AG04449 (cell line): ENCODE results near the gene NIPAL1.
A peak's percentile ranks its signal among the peaks of the same experiment; 100 is the strongest.

Experiments
- CTCF ChIA-PET: fragments of 350-600 bp; formaldehyde crosslinking; extraction: SDS; loops from one replicate; lab custom pipeline; 2021; ENCODE audit warnings: antibody characterized with exemption; lab: Yijun Ruan, JAX
- POLR2A ChIA-PET: fragments of 400-600, 350-600 bp; formaldehyde crosslinking; extraction: SDS; loops from one replicate; lab custom pipeline; 2020; ENCODE audit warnings: antibody characterized with exemption, inconsistent platforms; lab: Yijun Ruan, JAX
- DNase-seq: peaks from one replicate; pipeline ENCODE4 v3.0.0-alpha.2; 2010; ENCODE audit warnings: low read depth, low spot score
- H3K4me3 ChIP-seq: 2 replicates; pipeline ENCODE4 v1.5.1; 2011; ENCODE audit warnings: low read depth, mild to moderate bottlenecking, control low read depth, low read length
- TF ChIP-seq, protein P1 (sequence below): IDR thresholded peaks from one replicate; pipeline ENCODE4 v1.5.1; 2011; ENCODE audit warnings: mild to moderate bottlenecking, moderate library complexity, low read length, control low read depth, inconsistent platforms; ENCODE audit not compliant: insufficient read depth; ENCODE audit errors: missing control alignments

Gene NIPAL1

DNA sequence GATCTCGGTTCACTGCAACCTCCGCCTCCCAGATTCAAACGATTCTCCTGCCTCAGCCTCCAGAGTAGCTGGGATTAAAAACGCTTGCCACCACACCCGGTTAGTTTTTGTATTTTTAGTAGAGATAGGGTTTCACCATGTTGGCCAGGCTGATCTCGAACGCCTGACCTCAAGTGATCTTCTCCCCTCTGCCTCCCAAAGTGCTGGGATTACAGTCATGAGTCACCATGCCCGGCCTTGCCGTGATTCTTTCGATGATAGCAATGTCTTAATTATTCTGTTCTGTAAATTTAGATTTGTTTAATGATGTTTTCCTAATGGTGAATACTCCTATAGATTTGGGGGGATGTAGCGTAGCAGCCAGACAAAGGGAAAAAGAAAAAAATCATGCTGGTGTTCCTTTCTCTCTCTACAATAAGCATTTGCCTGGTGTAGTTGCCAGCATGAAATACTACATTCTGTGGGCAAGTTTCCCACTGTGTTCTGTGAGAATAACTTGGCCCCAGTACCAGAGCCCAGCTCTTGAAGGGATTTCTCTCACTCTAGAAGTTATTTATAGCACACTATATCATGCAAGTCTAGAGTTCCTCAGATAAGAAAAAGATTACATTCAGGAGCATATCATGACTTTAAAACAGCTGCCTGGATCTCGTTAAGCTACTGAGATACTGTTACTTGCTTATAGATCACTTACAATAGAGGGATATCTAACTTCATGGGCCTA, 15.4 kb downstream of the NIPAL1 start:
- ChIA-PET CTCF (interaction anchor here (0.8 to 3.3 kb wide), 7 partner anchors 14 to 107 kb away, joined by 3 to 22 read pairs (median 3); no protein-coding TSS in a partner anchor), POLR2A (no interaction called here)
- no peak for DNase-seq
- H3K4me3 ChIP-seq = no peak overlapping the region
- TF ChIP-seq, protein P1, sequence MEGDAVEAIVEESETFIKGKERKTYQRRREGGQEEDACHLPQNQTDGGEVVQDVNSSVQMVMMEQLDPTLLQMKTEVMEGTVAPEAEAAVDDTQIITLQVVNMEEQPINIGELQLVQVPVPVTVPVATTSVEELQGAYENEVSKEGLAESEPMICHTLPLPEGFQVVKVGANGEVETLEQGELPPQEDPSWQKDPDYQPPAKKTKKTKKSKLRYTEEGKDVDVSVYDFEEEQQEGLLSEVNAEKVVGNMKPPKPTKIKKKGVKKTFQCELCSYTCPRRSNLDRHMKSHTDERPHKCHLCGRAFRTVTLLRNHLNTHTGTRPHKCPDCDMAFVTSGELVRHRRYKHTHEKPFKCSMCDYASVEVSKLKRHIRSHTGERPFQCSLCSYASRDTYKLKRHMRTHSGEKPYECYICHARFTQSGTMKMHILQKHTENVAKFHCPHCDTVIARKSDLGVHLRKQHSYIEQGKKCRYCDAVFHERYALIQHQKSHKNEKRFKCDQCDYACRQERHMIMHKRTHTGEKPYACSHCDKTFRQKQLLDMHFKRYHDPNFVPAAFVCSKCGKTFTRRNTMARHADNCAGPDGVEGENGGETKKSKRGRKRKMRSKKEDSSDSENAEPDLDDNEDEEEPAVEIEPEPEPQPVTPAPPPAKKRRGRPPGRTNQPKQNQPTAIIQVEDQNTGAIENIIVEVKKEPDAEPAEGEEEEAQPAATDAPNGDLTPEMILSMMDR = no peak

DNA sequence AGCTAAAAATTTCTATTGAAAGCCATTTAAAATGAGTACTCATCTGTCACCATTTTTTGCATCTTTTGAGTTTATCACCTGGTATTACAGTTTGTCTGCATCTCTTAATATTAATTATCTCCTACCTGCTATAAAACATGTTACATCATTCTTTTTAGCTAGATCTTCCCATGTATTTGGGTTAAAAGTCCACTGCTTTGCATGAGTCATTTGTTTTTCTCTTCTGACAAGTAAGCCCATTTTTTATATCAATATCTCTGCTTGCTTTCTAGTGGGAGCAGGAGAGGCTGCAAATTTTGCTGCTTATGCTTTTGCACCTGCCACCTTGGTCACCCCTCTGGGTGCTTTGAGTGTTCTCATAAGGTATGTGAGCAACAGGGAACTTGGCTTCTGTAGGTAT, 16.1 kb downstream of the NIPAL1 start:
- DNase-seq = no peak
- ChIA-PET CTCF (interaction anchor here (1.2 to 3.3 kb wide), 5 partner anchors 15 to 107 kb away, joined by 3 to 22 read pairs (median 5); no protein-coding TSS in a partner anchor), POLR2A (no interaction called here)
- H3K4me3 ChIP-seq = no peak overlapping the region
- TF ChIP-seq, protein P1 = no peak

DNA sequence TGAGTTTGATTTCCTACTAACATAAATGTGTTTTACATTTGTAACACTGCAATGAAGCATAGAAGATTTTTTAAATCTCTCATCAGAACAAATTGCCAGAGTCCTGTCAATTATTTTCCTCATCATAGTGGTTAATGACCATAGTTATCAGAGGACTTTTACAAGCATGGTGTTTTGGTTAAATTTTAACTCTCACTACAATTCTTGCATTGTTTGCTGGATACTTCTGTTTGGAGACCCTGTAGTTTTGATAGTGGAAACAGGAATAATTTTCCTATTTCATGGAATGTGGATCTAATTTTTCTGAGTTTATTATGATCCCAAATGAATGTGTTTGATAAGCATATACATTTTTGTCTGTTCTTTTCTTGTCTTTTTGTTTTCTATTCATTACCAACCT, 16.8 kb downstream of the NIPAL1 start:
- no peak for DNase-seq
- TF ChIP-seq, protein P1 = no peak
- no peak overlapping the region for H3K4me3 ChIP-seq
- CTCF ChIA-PET = interaction anchor here (1.2 to 3.3 kb wide), 11 partner anchors 10 to 513 kb away, joined by 3 to 22 read pairs (median 5); no protein-coding TSS in a partner anchor
- POLR2A ChIA-PET = no interaction called here

DNA sequence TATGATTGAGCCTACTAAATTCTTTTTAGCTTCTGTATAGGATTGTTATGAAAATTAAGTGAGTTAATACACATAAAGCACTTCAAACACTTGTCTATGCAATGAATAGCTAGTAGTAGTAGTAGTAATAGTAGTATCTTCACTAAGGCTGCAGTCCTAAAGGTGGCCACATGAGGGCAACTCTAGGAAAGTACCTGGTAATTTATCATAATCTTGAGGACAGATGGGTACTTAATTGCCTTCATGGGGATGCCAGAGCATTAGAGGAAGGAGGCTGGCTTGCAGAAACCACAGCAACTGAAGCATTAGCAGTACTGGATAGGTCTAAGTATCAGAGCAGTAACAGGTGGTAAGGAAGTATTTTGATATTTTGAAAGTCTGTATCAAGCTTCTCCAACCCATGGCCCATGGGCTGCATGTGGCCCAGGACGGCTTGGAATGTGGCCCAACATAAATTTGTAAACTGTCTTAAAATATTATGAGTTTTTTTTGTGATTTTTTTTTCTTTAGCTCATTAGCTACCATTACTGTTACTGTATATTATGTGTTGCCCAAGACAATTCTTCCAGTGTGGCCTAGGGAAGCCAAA, 17.3 kb downstream of the NIPAL1 start:
- no peak overlapping the region for H3K4me3 ChIP-seq
- TF ChIP-seq, protein P1 = peak; percentile 30
- DNase-seq = no peak
- ChIA-PET POLR2A (no interaction called here), CTCF (interaction anchor here (0.8 to 3.3 kb wide), 16 partner anchors 9 to 512 kb away, joined by 3 to 22 read pairs (median 4); no protein-coding TSS in a partner anchor)

DNA sequence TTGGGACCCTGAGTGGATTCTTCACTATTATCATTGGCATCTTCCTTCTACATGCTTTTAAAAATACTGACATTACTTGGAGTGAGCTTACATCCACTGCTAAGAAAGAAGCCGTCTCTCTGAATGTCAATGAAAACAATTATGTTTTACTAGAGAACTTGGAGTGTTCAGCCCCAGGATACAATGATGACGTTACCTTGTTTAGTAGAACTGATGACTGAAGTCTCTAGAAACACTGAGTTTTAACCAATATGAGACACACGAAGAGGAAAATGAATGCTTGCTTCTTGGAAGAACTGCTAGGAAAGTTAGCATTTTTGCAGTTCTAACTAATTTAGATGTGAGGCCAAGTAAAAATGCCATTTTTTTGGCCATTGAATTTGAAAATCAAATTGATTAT, 19.4 kb downstream of the NIPAL1 start:
- DNase-seq = no peak
- POLR2A ChIA-PET = no interaction called here
- CTCF ChIA-PET = interaction anchor here (1.3 to 2.3 kb wide), 3 partner anchors 34 to 510 kb away, joined by 3 to 9 read pairs (median 4); no protein-coding TSS in a partner anchor
- H3K4me3 ChIP-seq = no peak overlapping the region
- TF ChIP-seq, protein P1 = no peak

DNA sequence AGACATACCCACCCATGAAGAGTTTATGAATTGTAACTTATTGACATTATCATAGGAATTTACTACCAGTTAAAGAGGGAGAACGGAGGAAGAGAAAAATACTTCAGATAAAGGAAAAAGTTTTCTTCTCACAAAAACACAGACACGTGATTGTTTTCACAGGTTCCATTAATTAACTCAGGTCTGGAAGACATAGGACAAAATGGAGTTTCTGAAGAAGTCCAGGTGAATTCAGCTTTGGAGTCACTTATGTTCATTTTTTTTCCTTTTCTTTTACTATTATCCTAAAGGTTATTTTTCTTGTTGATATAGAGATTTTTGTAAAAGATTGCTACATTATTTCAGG, 20.5 kb downstream of the NIPAL1 start:
- DNase-seq = no peak
- CTCF ChIA-PET = interaction anchor here (1.7 kb wide), 1 partner anchor 28 kb away, joined by 3 read pairs; no protein-coding TSS in a partner anchor
- POLR2A ChIA-PET = no interaction called here
- TF ChIP-seq, protein P1 = no peak
- no peak overlapping the region for H3K4me3 ChIP-seq
